Measurements from ENCODE around the gene PPM1M.

DNA sequence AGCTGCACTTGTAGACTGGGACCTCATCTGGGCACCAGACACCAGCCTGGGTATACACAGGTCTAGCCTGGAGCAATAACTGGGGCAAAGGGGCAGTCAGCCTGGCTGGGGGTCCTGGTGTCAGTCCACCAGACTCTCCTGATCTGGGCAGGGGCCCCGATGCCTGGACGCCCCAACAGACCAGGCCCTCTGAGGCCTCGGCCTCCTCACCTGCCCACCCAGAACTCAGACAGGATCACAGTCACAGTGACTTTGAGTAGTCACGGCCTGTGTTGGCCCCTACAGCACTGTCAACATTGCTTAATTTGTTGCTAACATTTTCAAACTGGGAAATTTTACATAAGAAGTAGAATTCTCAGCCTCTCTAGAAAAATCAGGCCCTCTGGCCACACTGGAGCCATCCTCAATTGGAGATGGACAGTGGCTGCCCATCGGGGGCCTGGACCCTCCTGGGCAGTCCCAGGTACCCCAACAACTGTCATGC is 12.4 kb upstream of the PPM1M start:
- no peak for TF ChIP-seq EZH2 (IDR thresholded peaks at IDR 0.05; ENCODE audit: insufficient read depth, poor library complexity, severe bottlenecking)
- no peak for TF ChIP-seq EZH2phosphoT487 (IDR thresholded peaks at IDR 0.05; ENCODE audit: insufficient read depth, low read depth)
